GM21825 (cell line): ENCODE results near the gene GAD2.

Experiments
- ATAC-seq: cut with Tn5 transposase; IDR thresholded peaks from one replicate; pipeline ENCODE4 v1.9.1; 2021; ENCODE audit warnings: mild to moderate bottlenecking, moderate library complexity; ENCODE audit not compliant: unreplicated experiment

Gene GAD2

GRCh38 chr10:26221541-26221940, 5.0 kb downstream of the GAD2 start:
- no peak for ATAC-seq

DNA sequence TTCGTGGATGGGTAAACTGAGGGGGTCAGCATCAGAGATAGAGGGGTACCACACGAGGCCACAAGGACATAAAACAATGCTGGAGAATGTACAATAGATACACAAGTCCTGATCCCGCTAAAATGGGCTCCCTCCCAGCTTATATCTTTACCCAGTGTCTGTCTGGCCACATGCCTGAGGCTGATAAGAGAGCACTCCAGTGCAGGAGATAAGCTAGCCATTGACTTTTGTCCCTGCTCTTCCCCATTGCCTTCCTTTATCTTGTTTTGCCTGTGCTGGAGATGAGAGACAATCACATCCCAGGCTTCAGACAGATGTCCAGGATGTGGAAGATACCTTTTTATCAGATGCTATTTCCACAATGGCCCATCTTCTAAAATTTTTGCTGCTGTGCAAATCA, 6.0 kb downstream of the GAD2 start:
- no peak for ATAC-seq

GRCh38 chr10:26225322-26225721, 8.7 kb downstream of the GAD2 start:
- ATAC-seq: no peak

- ATAC-seq: no peak
These were observed 11.2 kb downstream of the GAD2 start for GRCh38 chr10:26227786-26228185.

DNA sequence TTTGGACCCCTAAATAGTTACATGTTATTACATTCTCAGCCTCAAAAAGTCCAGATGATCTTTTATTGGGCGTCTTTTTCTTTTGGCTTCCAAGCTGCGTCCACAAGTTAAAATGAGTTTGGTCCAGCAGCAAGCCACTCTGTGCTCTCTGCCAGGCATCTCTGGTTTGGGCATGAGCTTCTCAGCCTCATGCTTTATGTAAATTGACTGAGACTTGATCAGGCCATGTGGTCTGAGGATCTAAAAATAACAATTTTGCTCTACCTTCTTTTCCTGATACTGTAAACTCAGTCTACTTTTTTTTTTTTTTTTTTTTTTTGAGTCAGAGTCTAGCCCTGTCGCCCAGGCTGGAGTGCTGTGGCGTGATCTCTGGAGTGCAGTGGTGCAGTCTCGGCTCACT, 15.6 kb downstream of the GAD2 start:
- ATAC-seq: no peak

DNA sequence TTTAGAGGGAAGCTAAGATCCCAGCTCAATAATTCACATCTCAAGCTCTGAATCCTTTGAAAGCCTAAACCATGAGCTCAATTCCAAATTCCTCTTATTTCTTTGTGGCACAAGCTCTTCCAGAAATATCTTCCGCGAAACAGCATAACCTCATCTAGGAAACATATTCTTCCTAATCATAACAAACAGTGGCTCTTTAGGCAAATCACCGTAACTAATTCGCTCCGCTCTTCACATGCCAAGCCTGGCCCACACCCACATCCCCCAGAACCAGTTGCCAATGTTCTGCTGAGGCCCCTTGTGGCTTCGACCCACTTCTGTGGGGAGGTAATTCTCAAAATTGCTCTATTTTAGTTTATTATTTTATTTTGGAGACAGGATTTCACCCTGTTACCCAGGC, 19.2 kb downstream of the GAD2 start:
- no peak for ATAC-seq

DNA sequence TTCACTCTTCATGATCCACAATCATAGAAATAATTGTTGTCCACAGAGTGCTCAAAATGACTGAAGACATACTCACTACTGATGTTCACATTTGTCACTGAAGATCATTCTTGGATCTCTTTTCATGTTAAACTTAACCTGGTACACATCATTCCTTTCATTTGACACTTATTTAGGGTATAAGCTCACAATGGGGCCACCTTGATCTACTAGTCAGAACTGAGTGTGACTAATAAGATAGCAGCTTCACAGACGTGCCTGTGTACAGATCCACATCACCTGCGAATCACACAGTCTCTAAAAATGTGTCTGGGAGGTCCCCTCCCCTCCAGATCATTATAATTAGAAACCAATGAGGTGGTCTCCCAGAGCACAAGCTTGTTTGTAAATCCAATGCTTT, 21.8 kb downstream of the GAD2 start:
- ATAC-seq: no peak

DNA sequence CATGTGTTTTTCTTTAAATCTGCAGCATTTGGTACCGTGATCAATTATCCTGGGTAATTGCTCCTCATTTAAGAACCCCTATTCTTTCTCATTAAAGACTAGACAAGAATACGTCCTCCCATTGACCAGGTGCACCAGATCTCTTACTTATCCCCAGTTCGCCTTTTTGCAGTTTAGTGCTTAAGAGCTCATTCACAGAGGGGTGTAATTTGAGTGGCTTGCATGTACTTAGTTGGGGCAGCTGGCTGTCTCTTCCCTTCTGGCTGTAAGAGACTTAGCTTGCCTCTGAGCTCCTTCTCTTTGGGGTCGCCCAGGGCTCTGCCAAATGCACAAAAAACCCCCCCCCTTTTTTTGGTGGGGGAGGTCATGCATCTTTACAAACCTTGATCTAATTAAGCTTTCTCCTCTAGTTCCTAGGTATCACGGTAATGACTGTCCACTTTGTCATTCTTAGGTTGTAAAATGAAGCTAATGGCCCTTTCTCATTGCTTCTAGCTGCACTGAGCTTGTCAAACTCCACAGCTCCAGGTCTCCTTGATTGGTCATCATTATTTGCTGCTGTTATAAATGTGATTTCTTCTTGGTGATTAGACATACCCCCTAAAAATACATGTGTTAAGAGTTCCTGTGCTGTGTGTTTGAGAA, 26.3 kb downstream of the GAD2 start:
- ATAC-seq: no peak

DNA sequence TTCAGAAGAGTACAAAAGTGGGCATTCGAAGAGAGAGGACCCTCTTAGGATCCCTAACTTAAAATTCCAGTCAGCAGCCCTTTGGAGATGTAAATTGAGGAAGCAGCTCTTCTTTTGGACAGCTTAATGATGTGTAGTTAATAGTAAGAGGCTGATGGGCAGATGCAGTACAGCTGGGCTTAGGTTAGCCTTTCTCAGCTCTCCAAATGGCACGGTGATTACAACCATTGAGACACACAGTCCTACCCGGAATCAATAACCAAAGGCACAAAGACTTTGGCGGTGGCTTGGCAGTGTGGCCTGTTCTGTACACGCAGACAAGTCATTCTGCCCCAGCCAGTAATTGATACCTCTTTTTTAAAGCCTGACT, 26.8 kb downstream of the GAD2 start:
- no peak for ATAC-seq

GRCh38 chr10:26249681-26250080, 33.1 kb downstream of the GAD2 start:
- ATAC-seq: no peak

DNA sequence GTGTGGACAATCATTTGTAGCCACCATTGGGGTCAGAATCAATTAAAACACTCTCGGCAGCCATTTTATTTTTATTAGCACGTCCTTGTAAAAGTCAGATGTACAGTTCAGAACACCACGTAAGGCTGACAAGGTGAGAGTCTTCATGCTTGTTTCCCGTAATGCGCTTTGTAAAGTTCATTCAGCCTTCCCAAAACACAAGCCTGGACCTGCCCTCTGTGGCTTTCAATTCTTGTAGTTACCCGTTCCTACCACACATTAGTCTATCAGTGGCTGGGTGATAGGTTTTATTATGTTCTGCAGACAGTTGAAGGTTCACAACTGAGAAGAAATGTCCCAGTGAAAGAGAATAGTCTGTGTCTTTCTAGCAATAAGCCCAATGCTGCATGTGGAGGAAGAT, 35.4 kb downstream of the GAD2 start:
- ATAC-seq: no peak

GRCh38 chr10:26254616-26255015, 38.0 kb downstream of the GAD2 start:
- no peak for ATAC-seq

- ATAC-seq: no peak
These were observed 42.8 kb downstream of the GAD2 start for GRCh38 chr10:26259341-26259740.

GRCh38 chr10:26269754-26270153, 53.2 kb downstream of the GAD2 start:
- ATAC-seq: no peak

GRCh38 chr10:26274391-26274790, 57.8 kb downstream of the GAD2 start:
- ATAC-seq: no peak

GRCh38 chr10:26278295-26278694, 61.7 kb downstream of the GAD2 start:
- ATAC-seq: no peak

GRCh38 chr10:26290236-26290635, 73.7 kb downstream of the GAD2 start:
- no peak for ATAC-seq

GRCh38 chr10:26291721-26292480, 75.3 kb downstream of the GAD2 start:
- ATAC-seq: no peak

GRCh38 chr10:26296360-26296759, 79.8 kb downstream of the GAD2 start:
- no peak for ATAC-seq

- ATAC-seq: no peak
These were observed 83.4 kb downstream of the GAD2 start for GRCh38 chr10:26300001-26300400.

- no peak for ATAC-seq
These were observed 86.8 kb downstream of the GAD2 start for GRCh38 chr10:26303366-26303765.

DNA sequence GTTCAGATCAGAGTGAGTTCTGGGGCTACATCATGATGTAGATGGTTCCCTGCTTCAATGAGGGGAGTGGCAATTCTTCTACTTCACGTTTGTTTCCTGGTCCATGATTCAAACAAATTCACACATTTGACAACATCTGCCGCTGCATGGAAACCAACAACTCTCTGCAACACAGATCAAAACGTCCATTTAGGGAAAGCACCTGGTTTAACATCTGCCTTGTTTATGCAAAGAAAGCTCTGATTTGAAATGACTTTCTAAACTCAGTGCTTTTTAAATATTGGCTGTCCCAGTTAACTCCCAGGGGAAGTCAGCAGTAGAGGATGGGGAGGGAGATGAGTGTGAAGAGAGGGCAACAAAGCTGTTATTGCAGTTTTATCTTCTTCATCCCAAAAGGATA, 93.8 kb downstream of the GAD2 start:
- peak; percentile 68 for ATAC-seq
